Rectal smooth muscle tissue (tissue), 1 donor: ENCODE results near the gene RALGAPA2.

Experiments used
- H3K27ac ChIP-seq: one replicate; pipeline ENCODE4 v1.7.0; 2013; ENCODE audit warnings: low read depth, low read length, inconsistent platforms
- H3K27me3 ChIP-seq: one replicate; pipeline ENCODE4 v1.7.0; 2013; ENCODE audit warnings: low read length; ENCODE audit not compliant: control insufficient read depth, insufficient read depth
- H3K36me3 ChIP-seq: one replicate; pipeline ENCODE4 v1.7.0; 2013; ENCODE audit warnings: low read length; ENCODE audit not compliant: control insufficient read depth, insufficient read depth
- H3K4me1 ChIP-seq: one replicate; pipeline ENCODE4 v1.7.0; 2013; ENCODE audit warnings: low read length; ENCODE audit not compliant: control insufficient read depth, insufficient read depth
- H3K4me3 ChIP-seq: one replicate; pipeline ENCODE4 v1.7.0; 2013; ENCODE audit warnings: low read length
- H3K9ac ChIP-seq: one replicate; pipeline ENCODE4 v1.7.0; 2013; ENCODE audit warnings: low read length

The RALGAPA2 gene

GRCh38 chr20:20635006-20635405 lies 77.4 kb downstream of the RALGAPA2 start:
- no peaks in the 10 kb centered on the region for H3K4me1 ChIP-seq
- H3K27me3 ChIP-seq = no peaks in the 10 kb centered on the region
- no peak overlapping the region for H3K27ac ChIP-seq
- no peak overlapping the region for H3K9ac ChIP-seq
- H3K4me3 ChIP-seq = no peak overlapping the region
- H3K36me3 ChIP-seq = peaks cover 15% of the 10 kb centered on the region

- Histone ChIP-seq H3K4me1 (no peaks in the 10 kb centered on the region), H3K36me3 (peaks cover 11% of the 10 kb centered on the region), H3K27me3 (no peaks in the 10 kb centered on the region), H3K4me3 (no peak overlapping the region), H3K9ac (no peak overlapping the region), H3K27ac (no peak overlapping the region)
These were observed 79.8 kb downstream of the RALGAPA2 start for GRCh38 chr20:20632644-20633043.

- Histone ChIP-seq H3K27ac (no peak overlapping the region), H3K27me3 (no peaks in the 10 kb centered on the region), H3K9ac (no peak overlapping the region), H3K36me3 (peaks cover 11% of the 10 kb centered on the region), H3K4me3 (no peak overlapping the region), H3K4me1 (no peaks in the 10 kb centered on the region)
These were observed 81.9 kb downstream of the RALGAPA2 start for GRCh38 chr20:20630551-20630950.

DNA sequence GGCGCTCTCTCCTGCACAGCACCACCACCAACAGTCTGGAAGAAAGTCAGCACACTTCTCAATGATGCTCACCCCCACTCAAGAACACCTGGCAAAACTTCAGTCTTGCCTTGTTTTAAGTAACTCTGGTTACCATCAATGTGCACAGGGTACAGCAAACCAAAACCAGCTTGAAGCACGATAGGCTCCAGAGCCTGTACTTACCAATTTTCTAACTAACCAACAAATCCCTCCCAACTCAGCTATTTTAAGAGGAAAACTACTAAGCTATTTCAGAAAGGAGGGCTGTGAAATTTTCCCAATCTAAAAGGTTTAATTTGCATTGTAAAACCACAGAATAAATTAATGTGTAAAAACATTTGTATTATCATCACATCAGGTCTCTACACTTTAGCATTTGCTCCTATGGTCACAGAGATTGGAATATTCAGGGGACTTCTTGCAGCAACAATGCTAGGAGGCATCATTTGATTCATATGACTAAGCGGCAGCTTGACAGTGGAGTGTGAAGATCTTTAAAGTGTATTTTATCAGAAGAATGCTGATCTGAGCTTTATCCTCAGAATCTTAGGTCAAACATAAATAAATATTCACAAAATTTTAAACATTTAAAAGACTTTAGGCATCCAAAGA lies 82.8 kb downstream of the RALGAPA2 start:
- Histone ChIP-seq H3K27ac (no peak overlapping the region), H3K4me3 (no peak overlapping the region), H3K36me3 (peaks cover 11% of the 10 kb centered on the region)

GRCh38 chr20:20628314-20628713 lies 84.1 kb downstream of the RALGAPA2 start:
- Histone ChIP-seq H3K9ac (no peak overlapping the region), H3K4me3 (no peak overlapping the region), H3K27ac (no peak overlapping the region), H3K27me3 (no peaks in the 10 kb centered on the region), H3K36me3 (peaks cover 7% of the 10 kb centered on the region), H3K4me1 (no peaks in the 10 kb centered on the region)

More for the DNA sequence above, 82.8 kb downstream of the RALGAPA2 start:
- Histone ChIP-seq H3K4me1 (no peaks in the 10 kb centered on the region), H3K27me3 (no peaks in the 10 kb centered on the region), H3K9ac (no peak overlapping the region)

GRCh38 chr20:20627471-20627870 lies 85.0 kb downstream of the RALGAPA2 start:
- Histone ChIP-seq H3K27ac (no peak overlapping the region), H3K36me3 (peaks cover 7% of the 10 kb centered on the region), H3K4me1 (no peaks in the 10 kb centered on the region), H3K27me3 (no peaks in the 10 kb centered on the region), H3K4me3 (no peak overlapping the region), H3K9ac (no peak overlapping the region)

DNA sequence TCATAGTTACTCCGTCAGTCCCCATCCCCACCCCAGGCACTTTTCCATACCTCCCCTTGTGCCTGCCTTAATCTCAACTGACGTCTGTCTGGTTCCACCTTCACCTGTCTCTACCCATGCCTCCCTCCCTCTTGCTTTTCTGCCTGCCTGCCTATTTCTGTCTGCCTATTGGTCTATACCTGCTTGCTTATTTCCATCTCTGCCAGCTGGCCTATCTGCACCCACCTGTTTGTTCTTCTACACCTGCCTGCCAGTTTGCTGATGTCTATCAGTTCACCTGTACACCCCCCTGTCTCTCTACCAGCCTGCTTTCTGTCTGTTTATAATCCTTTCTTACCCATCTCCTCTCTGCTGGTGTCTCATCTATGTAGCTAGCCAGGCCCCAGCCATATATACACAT lies 87.5 kb downstream of the RALGAPA2 start:
- H3K27ac ChIP-seq = no peak overlapping the region
- no peaks in the 10 kb centered on the region for H3K27me3 ChIP-seq
- H3K4me1 ChIP-seq = no peaks in the 10 kb centered on the region
- H3K4me3 ChIP-seq = no peak overlapping the region
- no peak overlapping the region for H3K9ac ChIP-seq
- H3K36me3 ChIP-seq = peaks cover 6% of the 10 kb centered on the region

DNA sequence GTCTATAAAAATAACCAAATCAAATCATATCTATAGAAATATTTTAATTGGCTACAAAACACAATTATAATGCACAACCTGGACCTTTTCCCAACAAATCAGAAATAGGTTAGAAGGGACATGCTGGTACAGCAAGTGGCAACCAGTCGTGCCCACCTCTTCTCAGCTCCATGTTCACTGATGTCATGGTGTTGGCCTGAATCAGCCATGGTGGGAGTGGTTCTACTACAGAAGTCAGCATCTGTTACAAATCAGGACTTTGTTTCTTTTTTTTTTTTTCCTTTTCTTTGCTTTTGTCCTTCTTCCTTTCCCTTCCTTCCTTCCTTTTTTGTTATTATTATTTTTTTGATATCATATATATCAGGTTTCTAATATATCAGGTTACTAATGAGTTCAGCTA lies 91.2 kb downstream of the RALGAPA2 start:
- no peaks in the 10 kb centered on the region for H3K4me1 ChIP-seq
- no peak overlapping the region for H3K27ac ChIP-seq
- no peaks in the 10 kb centered on the region for H3K27me3 ChIP-seq
- no peak overlapping the region for H3K4me3 ChIP-seq
- H3K9ac ChIP-seq = no peak overlapping the region
- H3K36me3 ChIP-seq = peaks cover 5% of the 10 kb centered on the region

GRCh38 chr20:20614391-20614790 lies 98.1 kb downstream of the RALGAPA2 start:
- no peak overlapping the region for H3K9ac ChIP-seq
- H3K36me3 ChIP-seq = peaks cover 6% of the 10 kb centered on the region
- H3K27ac ChIP-seq = no peak overlapping the region

DNA sequence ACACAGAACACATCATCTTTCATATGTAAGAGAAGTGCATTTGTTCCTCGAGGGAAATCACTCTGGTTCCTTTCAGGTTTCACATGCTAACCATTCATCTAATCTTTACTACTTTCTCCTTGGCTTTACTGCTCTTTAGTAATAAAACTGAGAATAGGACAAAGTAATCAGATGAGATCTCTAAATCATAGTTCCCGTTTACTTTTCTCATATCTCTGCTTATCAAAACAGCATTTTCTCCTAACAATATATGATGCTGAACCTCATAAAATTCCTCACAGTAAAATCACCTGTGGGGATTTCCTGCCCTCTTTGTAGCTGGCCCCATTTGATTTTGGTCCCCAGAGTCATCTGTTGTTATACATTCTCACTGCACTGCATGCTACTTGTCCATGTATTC lies 100.2 kb downstream of the RALGAPA2 start:
- H3K27me3 ChIP-seq = no peaks in the 10 kb centered on the region
- H3K4me3 ChIP-seq = no peak overlapping the region
- peaks cover 4% of the 10 kb centered on the region for H3K36me3 ChIP-seq
- H3K9ac ChIP-seq = no peak overlapping the region
- H3K4me1 ChIP-seq = no peaks in the 10 kb centered on the region
- no peak overlapping the region for H3K27ac ChIP-seq

More at GRCh38 chr20:20614391-20614790, 98.1 kb downstream of the RALGAPA2 start:
- no peak overlapping the region for H3K4me3 ChIP-seq
- no peaks in the 10 kb centered on the region for H3K27me3 ChIP-seq
- no peaks in the 10 kb centered on the region for H3K4me1 ChIP-seq

DNA sequence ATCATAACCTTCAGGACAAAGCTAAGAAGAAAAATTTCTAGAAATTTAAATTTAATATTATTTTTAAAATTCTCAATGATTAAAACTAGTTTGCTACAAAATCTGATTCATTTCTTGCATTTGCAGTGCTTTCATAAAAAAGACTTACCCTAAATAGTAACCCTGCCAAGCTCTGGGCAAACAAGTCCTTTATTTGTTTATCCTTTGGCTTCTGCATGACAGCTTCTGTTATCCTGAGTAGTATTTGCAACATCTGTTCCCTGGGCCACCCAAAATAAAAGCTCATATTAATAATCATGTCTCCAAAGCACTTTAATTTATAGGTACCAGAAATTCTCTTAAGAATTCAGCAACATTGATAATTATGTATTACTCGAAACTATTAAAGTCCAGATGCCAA lies 101.3 kb downstream of the RALGAPA2 start:
- no peaks in the 10 kb centered on the region for H3K4me1 ChIP-seq
- no peaks in the 10 kb centered on the region for H3K27me3 ChIP-seq
- H3K9ac ChIP-seq = no peak overlapping the region
- peaks cover 4% of the 10 kb centered on the region for H3K36me3 ChIP-seq
- H3K4me3 ChIP-seq = no peak overlapping the region
- H3K27ac ChIP-seq = no peak overlapping the region

GRCh38 chr20:20609522-20609921 lies 102.9 kb downstream of the RALGAPA2 start:
- Histone ChIP-seq H3K4me1 (no peaks in the 10 kb centered on the region), H3K27me3 (no peaks in the 10 kb centered on the region), H3K9ac (no peak overlapping the region), H3K4me3 (no peak overlapping the region), H3K27ac (no peak overlapping the region), H3K36me3 (no peaks in the 10 kb centered on the region)

GRCh38 chr20:20608641-20609040 lies 103.8 kb downstream of the RALGAPA2 start:
- Histone ChIP-seq H3K27ac (no peak overlapping the region), H3K9ac (no peak overlapping the region), H3K36me3 (no peaks in the 10 kb centered on the region), H3K27me3 (no peaks in the 10 kb centered on the region), H3K4me3 (no peak overlapping the region), H3K4me1 (no peaks in the 10 kb centered on the region)
